ENCODE measurements around the gene CLASP1. TPM values are rescaled to one million over a fixed set of nuclear protein-coding genes. Genes with fewer than 3 reads are reported as not detected.
A peak's percentile ranks its signal among the peaks of the same experiment; 100 is the strongest.

The CLASP1 gene
- total and polyA plus RNA-seq, 2 of the 8 experiments (the other 6 are each of a cell fraction or from before 2014, with no cell fraction given) = 7.3 to 53.9 TPM

DNA sequence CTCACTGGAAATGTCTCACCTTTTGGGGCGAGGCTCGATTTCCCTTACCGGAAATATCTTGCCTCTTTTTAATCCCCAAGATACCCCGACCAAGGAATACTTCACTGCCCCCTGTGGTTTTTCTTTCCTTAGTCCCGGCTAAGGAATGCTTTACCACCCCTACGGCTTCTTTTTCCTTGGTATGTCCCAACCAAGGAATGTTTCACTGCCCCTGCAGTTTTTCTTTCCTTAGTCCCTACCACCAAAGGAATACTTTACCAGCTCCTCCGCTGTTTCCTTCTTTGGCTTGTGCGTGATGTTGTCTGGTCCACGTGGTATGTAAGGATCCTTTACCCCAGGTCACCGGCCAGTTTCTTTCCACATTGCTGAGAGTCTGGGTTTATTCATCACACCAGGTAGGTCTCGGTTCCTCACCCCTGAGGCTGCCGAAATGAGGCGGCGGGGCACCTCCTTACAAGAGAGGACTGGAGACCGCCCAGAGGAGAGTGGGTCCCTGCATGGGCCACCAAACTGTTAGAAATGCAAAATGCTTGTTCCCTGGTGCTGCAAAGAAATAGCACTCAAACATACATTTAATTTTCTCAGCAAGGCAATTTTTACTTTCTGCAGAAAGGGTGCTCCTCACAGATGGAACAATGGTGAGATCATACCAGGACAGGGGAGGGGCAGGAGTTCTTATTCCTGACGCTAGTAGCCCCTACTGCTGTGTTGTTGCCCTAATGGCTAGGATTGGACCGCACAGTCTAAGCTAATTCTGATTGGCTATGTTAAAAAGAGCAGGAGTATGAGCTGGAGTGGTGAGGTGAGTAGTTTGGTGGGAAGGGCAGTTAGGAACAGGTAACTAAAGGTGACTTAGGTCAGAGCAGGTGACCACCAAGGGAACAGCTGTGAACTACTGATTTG, 33.4 kb upstream of the CLASP1 start (continued):
- peak; percentile 71 for TF ChIP-seq SP1 (IDR thresholded peaks at IDR 0.05; ENCODE audit: low read depth, low read length)
- no peak for TF ChIP-seq NANOG (IDR thresholded peaks at IDR 0.05; ENCODE audit: insufficient read depth, low read depth, low read length, poor library complexity, severe bottlenecking)
- peak; percentile 25; the same call in 1 of the 2 replicates for TF ChIP-seq SIX5 (IDR thresholded peaks at IDR 0.05; ENCODE audit: low read depth, low read length)
- no peak for TF ChIP-seq YY1 (IDR thresholded peaks at IDR 0.05; ENCODE audit: low read depth, low read length)
- TF ChIP-seq, protein P1, sequence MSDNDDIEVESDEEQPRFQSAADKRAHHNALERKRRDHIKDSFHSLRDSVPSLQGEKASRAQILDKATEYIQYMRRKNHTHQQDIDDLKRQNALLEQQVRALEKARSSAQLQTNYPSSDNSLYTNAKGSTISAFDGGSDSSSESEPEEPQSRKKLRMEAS (IDR thresholded peaks at IDR 0.05) = peak; percentile 78
- TF ChIP-seq GTF2F1 (IDR thresholded peaks at IDR 0.05; ENCODE audit: borderline replicate concordance, low read depth, low read length) = no peak
- TF ChIP-seq ZNF274 (IDR thresholded peaks at IDR 0.05; ENCODE audit: borderline replicate concordance, extremely low read depth, low read length) = no peak
- no peak for TF ChIP-seq FOSL1 (IDR thresholded peaks at IDR 0.05; ENCODE audit: insufficient read depth, low read depth, low read length)
- TF ChIP-seq JUND (IDR thresholded peaks at IDR 0.05; ENCODE audit: low read length) = peak; percentile 87
- TF ChIP-seq TAF7 (optimal IDR thresholded peaks at IDR 0.05; ENCODE audit: borderline replicate concordance, low read depth, low read length) = peak; percentile 86
- peak; percentile 94 for TF ChIP-seq TEAD4 (IDR thresholded peaks at IDR 0.05; ENCODE audit: low read depth, low read length)
- TF ChIP-seq SP4 (IDR thresholded peaks at IDR 0.05; ENCODE audit: low read length) = peak; percentile 55; the same call in 1 of the 2 replicates
- TF ChIP-seq BCL11A (IDR thresholded peaks at IDR 0.05; ENCODE audit: low read depth in 2 of 2, low read length in 2 of 2) = no peak
- TF ChIP-seq, protein P2, sequence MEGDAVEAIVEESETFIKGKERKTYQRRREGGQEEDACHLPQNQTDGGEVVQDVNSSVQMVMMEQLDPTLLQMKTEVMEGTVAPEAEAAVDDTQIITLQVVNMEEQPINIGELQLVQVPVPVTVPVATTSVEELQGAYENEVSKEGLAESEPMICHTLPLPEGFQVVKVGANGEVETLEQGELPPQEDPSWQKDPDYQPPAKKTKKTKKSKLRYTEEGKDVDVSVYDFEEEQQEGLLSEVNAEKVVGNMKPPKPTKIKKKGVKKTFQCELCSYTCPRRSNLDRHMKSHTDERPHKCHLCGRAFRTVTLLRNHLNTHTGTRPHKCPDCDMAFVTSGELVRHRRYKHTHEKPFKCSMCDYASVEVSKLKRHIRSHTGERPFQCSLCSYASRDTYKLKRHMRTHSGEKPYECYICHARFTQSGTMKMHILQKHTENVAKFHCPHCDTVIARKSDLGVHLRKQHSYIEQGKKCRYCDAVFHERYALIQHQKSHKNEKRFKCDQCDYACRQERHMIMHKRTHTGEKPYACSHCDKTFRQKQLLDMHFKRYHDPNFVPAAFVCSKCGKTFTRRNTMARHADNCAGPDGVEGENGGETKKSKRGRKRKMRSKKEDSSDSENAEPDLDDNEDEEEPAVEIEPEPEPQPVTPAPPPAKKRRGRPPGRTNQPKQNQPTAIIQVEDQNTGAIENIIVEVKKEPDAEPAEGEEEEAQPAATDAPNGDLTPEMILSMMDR (IDR thresholded peaks at IDR 0.05; ENCODE audit: control extremely low read depth in 1 of 3, insufficient read depth in 1 of 3, low read depth in 1 of 3, low read length in 3 of 3) = no peak
- no peak for TF ChIP-seq BRCA1 (IDR thresholded peaks at IDR 0.05; ENCODE audit: low read depth, low read length)
- no peak for TF ChIP-seq SIRT6 (IDR thresholded peaks at IDR 0.05; ENCODE audit: low read length)
- TF ChIP-seq SP2 (IDR thresholded peaks at IDR 0.05; ENCODE audit: low read length) = no peak
- no peak for TF ChIP-seq MAFK (IDR thresholded peaks at IDR 0.05; ENCODE audit: low read depth, low read length)
- no peak for TF ChIP-seq EGR1 (IDR thresholded peaks at IDR 0.05; ENCODE audit: borderline replicate concordance, low read depth, low read length)
- TF ChIP-seq ASH2L (IDR thresholded peaks at IDR 0.05; ENCODE audit: low read length) = no peak
- no peak; the same call in 1 of the 2 replicates for TF ChIP-seq JUN (IDR thresholded peaks at IDR 0.05; ENCODE audit: low read depth, low read length)

Measured in H1 (cell line).